CD4-positive, alpha-beta T cell treated with Interleukin-12 subunit alpha and Interleukin-12 subunit beta, for 1 hour (primary cell): ENCODE data around the gene MOXD1.
"Not testable (repeated sequence)": the region's sequence is repeated elsewhere in the genome, so short reads cannot be mapped to it uniquely, and the experiment has no call there.

ENCODE experiments used
- DNase-seq: peaks from one replicate; pipeline ENCODE4 v3.0.0-alpha.2; 2020

MOXD1 gene

GRCh38 chr6:132275066-132275970, 126.0 kb downstream of the MOXD1 start:
- no peak for DNase-seq

- DNase-seq: no peak
Observed at GRCh38 chr6:132272776-132273175, 128.5 kb downstream of the MOXD1 start.

GRCh38 chr6:132270726-132271402, 130.4 kb downstream of the MOXD1 start:
- DNase-seq: no peak

- not testable (repeated sequence) for DNase-seq
Observed at GRCh38 chr6:132268666-132269065, 132.6 kb downstream of the MOXD1 start.

- DNase-seq: no peak
Observed at GRCh38 chr6:132268209-132268608, 133.1 kb downstream of the MOXD1 start.

GRCh38 chr6:132265451-132266097, 135.7 kb downstream of the MOXD1 start:
- no peak for DNase-seq

- no peak for DNase-seq
Observed at GRCh38 chr6:132264021-132264500, 137.2 kb downstream of the MOXD1 start.

- DNase-seq: no peak
Observed at GRCh38 chr6:132261354-132261753, 139.9 kb downstream of the MOXD1 start.

- DNase-seq: no peak
Observed at GRCh38 chr6:132259070-132259469, 142.2 kb downstream of the MOXD1 start.

GRCh38 chr6:132257561-132257960, 143.7 kb downstream of the MOXD1 start:
- no peak for DNase-seq

- DNase-seq: no peak
Observed at GRCh38 chr6:132256457-132256856, 144.8 kb downstream of the MOXD1 start.

- DNase-seq: no peak
Observed at GRCh38 chr6:132253906-132254305, 147.4 kb downstream of the MOXD1 start.

GRCh38 chr6:132253211-132253610, 148.1 kb downstream of the MOXD1 start:
- no peak for DNase-seq

GRCh38 chr6:132252113-132252512, 149.2 kb downstream of the MOXD1 start:
- DNase-seq: no peak

- no peak for DNase-seq
Observed at GRCh38 chr6:132251711-132252110, 149.6 kb downstream of the MOXD1 start.

- DNase-seq: no peak
Observed at GRCh38 chr6:132247381-132248159, 153.7 kb downstream of the MOXD1 start.

GRCh38 chr6:132246632-132247270, 154.5 kb downstream of the MOXD1 start:
- DNase-seq: no peak

- DNase-seq: no peak
Observed at GRCh38 chr6:132246120-132246617, 155.1 kb downstream of the MOXD1 start.
